Measurements from ENCODE around the gene MSANTD7. TPM values are rescaled to one million over a fixed set of nuclear protein-coding genes. Genes with fewer than 3 reads are reported as not detected.

Gene MSANTD7
- total and polyA plus RNA-seq, 9 of the 15 experiments (the other 6 are each of a cell fraction or from before 2014, with no cell fraction given), result 5.2 to 27.3 (median 23.6) TPM

GRCh38 chr10:14884082-14884481, 46.0 kb downstream of the MSANTD7 start:
- TF ChIP-seq MCM5 (IDR thresholded peaks at IDR 0.05; ENCODE audit: low read depth) (no peak), NFE2 (IDR thresholded peaks at IDR 0.05; ENCODE audit: low read depth) (peak; percentile 34; the same call in 1 of the 2 replicates), ERF (CRISPR knock-in tag; IDR thresholded peaks at IDR 0.05) (no peak), NR3C1 (CRISPR knock-in tag; IDR thresholded peaks at IDR 0.05) (no peak), SPI1 (IDR thresholded peaks at IDR 0.05; ENCODE audit: borderline replicate concordance, low read depth, low read length) (peak; percentile 67; the same call in 1 of the 2 replicates), ZNF740 (CRISPR knock-in tag; IDR thresholded peaks at IDR 0.05) (no peak), ZNF740 (tag; IDR thresholded peaks at IDR 0.05) (no peak)
- Histone ChIP-seq H3K79me2 (ENCODE audit: control insufficient read depth, insufficient read depth, low read length) (peaks cover 96% of the 10 kb centered on the region), H3K9ac (ENCODE audit: insufficient read depth in 1 of 2, low read depth in 2 of 2, low read length in 2 of 2) (no peak overlapping the region), H4K20me1 (replicated peaks; ENCODE audit: control insufficient read depth, insufficient read depth, low read length) (peaks cover 17% of the 10 kb centered on the region), H3K36me3 (ENCODE audit: control insufficient read depth, insufficient read depth, low read length) (peaks cover 62% of the 10 kb centered on the region), H3K27ac (ENCODE audit: extremely low read depth, low read depth, low read length) (peak overlapping the region; percentile 30; the same call in 1 of the 3 replicates), H3K4me3 (no peak overlapping the region), H2AFZ (ENCODE audit: low read depth, low read length) (no peak overlapping the region), H3K4me2 (ENCODE audit: insufficient read depth, low read length) (no peak overlapping the region), H3K9me1 (ENCODE audit: control insufficient read depth, insufficient read depth, low read length) (no peaks in the 10 kb centered on the region), H3K9me3 (replicated peaks; ENCODE audit: control insufficient read depth, insufficient read depth, low read depth, low read length) (no peaks in the 10 kb centered on the region; the same call in 1 of the 2 replicates), H3K27me3 (ENCODE audit: control insufficient read depth in 2 of 2, insufficient read depth in 2 of 2, low read length in 2 of 2) (no peaks in the 10 kb centered on the region), H3K4me1 (replicated peaks in 1 of 2; ENCODE audit: control insufficient read depth in 2 of 2, insufficient read depth in 2 of 2, low read length in 2 of 2) (peaks cover 5 to 10% of the 10 kb centered on the region in 2 experiments; a peak in 4 of 5 replicates)
- no peak for DNase-seq (ENCODE audit: extremely low read depth in 1 of 4, low spot score in 3 of 4)
- CTCF ChIA-PET (ENCODE audit: low intra/inter-chr PET ratio), result no interaction called here
- BruUV-seq (replicated peaks), result no TSS peak
- FAIRE-seq, result no peak
- no peak for ATAC-seq
- WGBS (ENCODE audit: insufficient coverage, low coverage, missing lambda C conversion rate), result 82% methylated on average over 3 of the region's 3 CpGs
- POLR2A ChIA-PET, result no interaction called here
- intact Hi-C loops (cut with micrococcal nuclease), result loop anchor here (5.0 kb wide), 1 partner anchor 68 kb away; the partner anchor contains the start of gene DCLRE1C
- in situ Hi-C loops (cut with MboI), result no loop called here

Other genes starting within 250 kb of the MSANTD7 start
- 0.82 and 2.8 TPM in 2 replicates for gene FAM107B, start 63.4 kb upstream of the MSANTD7 start, total RNA-seq (2014; rRNA removed)
- 1.8 and 2.0 TPM in 2 replicates for gene FAM107B, start 63.4 kb upstream of the MSANTD7 start, total RNA-seq (2014; rRNA removed; fragmentation: Illumina TruSeq; extraction: Trizol)
- 0.94 and 1.5 TPM in 2 replicates for gene FAM107B, start 63.4 kb upstream of the MSANTD7 start, total RNA-seq (2015; rRNA removed; fragmentation: Illumina TruSeq; extraction: Trizol)
- gene FAM107B, start 63.4 kb upstream of the MSANTD7 start, total RNA-seq (2021), result 2.0 and 2.3 TPM in 2 replicates
- gene FAM107B, start 63.4 kb upstream of the MSANTD7 start, polyA plus RNA-seq (2011; rRNA removed), result 0.39 and 0.40 TPM in 2 replicates
- gene FAM107B, start 63.4 kb upstream of the MSANTD7 start, polyA plus RNA-seq (2014; fragmentation: Illumina TruSeq; extraction: Trizol), result 1.9 and 2.0 TPM in 2 replicates
- gene FAM107B, start 63.4 kb upstream of the MSANTD7 start, polyA plus RNA-seq (2014; fragmentation: Nextera tagmentation; extraction: Ambion mirVana), result under 1 TPM; 0.48 TPM
- gene FAM107B, start 63.4 kb upstream of the MSANTD7 start, polyA plus RNA-seq (2014; rRNA removed), result 1.1 and 1.4 TPM in 2 replicates
- 0.64 TPM in 1 of 2 replicates, not detected in the other for gene CDNF, start 269 bp upstream of the MSANTD7 start, total RNA-seq (2014; rRNA removed)
- gene CDNF, start 269 bp upstream of the MSANTD7 start, total RNA-seq (2014; rRNA removed; fragmentation: Illumina TruSeq; extraction: Trizol), result 0.29 and 0.61 TPM in 2 replicates
- gene CDNF, start 269 bp upstream of the MSANTD7 start, total RNA-seq (2015; rRNA removed; fragmentation: Illumina TruSeq; extraction: Trizol), result 0.33 and 0.60 TPM in 2 replicates
- 0.85 and 1.00 TPM in 2 replicates for gene CDNF, start 269 bp upstream of the MSANTD7 start, total RNA-seq (2021)
- 0.93 and 1.6 TPM in 2 replicates for gene CDNF, start 269 bp upstream of the MSANTD7 start, polyA plus RNA-seq (2011; rRNA removed)
- gene CDNF, start 269 bp upstream of the MSANTD7 start, polyA plus RNA-seq (2014; fragmentation: Illumina TruSeq; extraction: Trizol), result 0.61 and 0.96 TPM in 2 replicates
- gene CDNF, start 269 bp upstream of the MSANTD7 start, polyA plus RNA-seq (2014; fragmentation: Nextera tagmentation; extraction: Ambion mirVana), result under 1 TPM; 0.18 to 0.37 TPM
- 1.1 and 1.6 TPM in 2 replicates for gene CDNF, start 269 bp upstream of the MSANTD7 start, polyA plus RNA-seq (2014; rRNA removed)
- 38.9 and 47.9 TPM in 2 replicates for gene HSPA14, start within 50 bp of the MSANTD7 start, total RNA-seq (2014; rRNA removed)
- 65.1 and 77.7 TPM in 2 replicates for gene HSPA14, start within 50 bp of the MSANTD7 start, total RNA-seq (2014; rRNA removed; fragmentation: Illumina TruSeq; extraction: Trizol)
- gene HSPA14, start within 50 bp of the MSANTD7 start, total RNA-seq (2015; rRNA removed; fragmentation: Illumina TruSeq; extraction: Trizol), result 57.5 and 63.2 TPM in 2 replicates
- 41.9 and 46.2 TPM in 2 replicates for gene HSPA14, start within 50 bp of the MSANTD7 start, total RNA-seq (2021)
- 52.3 and 71.5 TPM in 2 replicates for gene HSPA14, start within 50 bp of the MSANTD7 start, polyA plus RNA-seq (2011; rRNA removed)
- 47.0 and 51.9 TPM in 2 replicates for gene HSPA14, start within 50 bp of the MSANTD7 start, polyA plus RNA-seq (2014; fragmentation: Illumina TruSeq; extraction: Trizol)
- 10 to 100 TPM; 70.1 to 75.0 TPM for gene HSPA14, start within 50 bp of the MSANTD7 start, polyA plus RNA-seq (2014; fragmentation: Nextera tagmentation; extraction: Ambion mirVana)
- 54.1 and 56.5 TPM in 2 replicates for gene HSPA14, start within 50 bp of the MSANTD7 start, polyA plus RNA-seq (2014; rRNA removed)
- gene SUV39H2, start 40.6 kb downstream of the MSANTD7 start, total RNA-seq (2014; rRNA removed), result 26.4 and 28.1 TPM in 2 replicates
- 49.6 and 53.5 TPM in 2 replicates for gene SUV39H2, start 40.6 kb downstream of the MSANTD7 start, total RNA-seq (2014; rRNA removed; fragmentation: Illumina TruSeq; extraction: Trizol)
- 37.5 and 41.3 TPM in 2 replicates for gene SUV39H2, start 40.6 kb downstream of the MSANTD7 start, total RNA-seq (2015; rRNA removed; fragmentation: Illumina TruSeq; extraction: Trizol)
- 32.6 and 36.6 TPM in 2 replicates for gene SUV39H2, start 40.6 kb downstream of the MSANTD7 start, total RNA-seq (2021)
- gene SUV39H2, start 40.6 kb downstream of the MSANTD7 start, polyA plus RNA-seq (2011; rRNA removed), result 28.3 and 40.6 TPM in 2 replicates
- gene SUV39H2, start 40.6 kb downstream of the MSANTD7 start, polyA plus RNA-seq (2014; fragmentation: Illumina TruSeq; extraction: Trizol), result 38.4 and 54.3 TPM in 2 replicates
- 10 to 100 TPM; 41.7 to 45.7 TPM for gene SUV39H2, start 40.6 kb downstream of the MSANTD7 start, polyA plus RNA-seq (2014; fragmentation: Nextera tagmentation; extraction: Ambion mirVana)
- gene SUV39H2, start 40.6 kb downstream of the MSANTD7 start, polyA plus RNA-seq (2014; rRNA removed), result 24.1 and 27.0 TPM in 2 replicates
- 8.8 and 10.5 TPM in 2 replicates for gene DCLRE1C, start 115.8 kb downstream of the MSANTD7 start, total RNA-seq (2014; rRNA removed)
- 21.4 and 22.2 TPM in 2 replicates for gene DCLRE1C, start 115.8 kb downstream of the MSANTD7 start, total RNA-seq (2014; rRNA removed; fragmentation: Illumina TruSeq; extraction: Trizol)
- gene DCLRE1C, start 115.8 kb downstream of the MSANTD7 start, total RNA-seq (2015; rRNA removed; fragmentation: Illumina TruSeq; extraction: Trizol), result 19.5 and 19.6 TPM in 2 replicates
- gene DCLRE1C, start 115.8 kb downstream of the MSANTD7 start, total RNA-seq (2021), result 10.5 and 13.0 TPM in 2 replicates
- gene DCLRE1C, start 115.8 kb downstream of the MSANTD7 start, polyA plus RNA-seq (2011; rRNA removed), result 7.6 and 10.5 TPM in 2 replicates
- 13.9 and 15.5 TPM in 2 replicates for gene DCLRE1C, start 115.8 kb downstream of the MSANTD7 start, polyA plus RNA-seq (2014; fragmentation: Illumina TruSeq; extraction: Trizol)
- gene DCLRE1C, start 115.8 kb downstream of the MSANTD7 start, polyA plus RNA-seq (2014; fragmentation: Nextera tagmentation; extraction: Ambion mirVana), result 10 to 100 TPM; 15.6 to 22.0 TPM
- 8.3 and 10.0 TPM in 2 replicates for gene DCLRE1C, start 115.8 kb downstream of the MSANTD7 start, polyA plus RNA-seq (2014; rRNA removed)
- gene MEIG1, start 121.1 kb downstream of the MSANTD7 start, total RNA-seq (2014; rRNA removed), result 1.7 TPM in 1 of 2 replicates, not detected in the other
- 0.58 TPM in 1 of 2 replicates, not detected in the other for gene MEIG1, start 121.1 kb downstream of the MSANTD7 start, total RNA-seq (2014; rRNA removed; fragmentation: Illumina TruSeq; extraction: Trizol)
- gene MEIG1, start 121.1 kb downstream of the MSANTD7 start, total RNA-seq (2015; rRNA removed; fragmentation: Illumina TruSeq; extraction: Trizol), result not detected in 2 replicates
- gene MEIG1, start 121.1 kb downstream of the MSANTD7 start, total RNA-seq (2021), result not detected in 2 replicates
- gene MEIG1, start 121.1 kb downstream of the MSANTD7 start, polyA plus RNA-seq (2011; rRNA removed), result 0.51 TPM in 1 of 2 replicates, not detected in the other
- 0.42 TPM in 1 of 2 replicates, not detected in the other for gene MEIG1, start 121.1 kb downstream of the MSANTD7 start, polyA plus RNA-seq (2014; fragmentation: Illumina TruSeq; extraction: Trizol)
- under 1 TPM; 0.50 to 0.77 TPM for gene MEIG1, start 121.1 kb downstream of the MSANTD7 start, polyA plus RNA-seq (2014; fragmentation: Nextera tagmentation; extraction: Ambion mirVana)
- 0.19 and 0.78 TPM in 2 replicates for gene MEIG1, start 121.1 kb downstream of the MSANTD7 start, polyA plus RNA-seq (2014; rRNA removed)
- gene OLAH, start 205.6 kb downstream of the MSANTD7 start, total RNA-seq (2014; rRNA removed), result not detected in 2 replicates
- 0.11 and 0.26 TPM in 2 replicates for gene OLAH, start 205.6 kb downstream of the MSANTD7 start, total RNA-seq (2014; rRNA removed; fragmentation: Illumina TruSeq; extraction: Trizol)
- gene OLAH, start 205.6 kb downstream of the MSANTD7 start, total RNA-seq (2015; rRNA removed; fragmentation: Illumina TruSeq; extraction: Trizol), result 0.22 TPM in 1 of 2 replicates, not detected in the other
- gene OLAH, start 205.6 kb downstream of the MSANTD7 start, total RNA-seq (2021), result not detected in 2 replicates
- 0.11 TPM in 1 of 2 replicates, not detected in the other for gene OLAH, start 205.6 kb downstream of the MSANTD7 start, polyA plus RNA-seq (2011; rRNA removed)
- 0.15 TPM in 1 of 2 replicates, not detected in the other for gene OLAH, start 205.6 kb downstream of the MSANTD7 start, polyA plus RNA-seq (2014; fragmentation: Illumina TruSeq; extraction: Trizol)
- under 1 TPM; 0.13 to 0.45 TPM for gene OLAH, start 205.6 kb downstream of the MSANTD7 start, polyA plus RNA-seq (2014; fragmentation: Nextera tagmentation; extraction: Ambion mirVana)
- 0.21 and 0.58 TPM in 2 replicates for gene OLAH, start 205.6 kb downstream of the MSANTD7 start, polyA plus RNA-seq (2014; rRNA removed)

Measured in K562 (cell line).